DOHH2 (cell line): ENCODE results near the gene MYBPC3.

Experiments
- H3F3A ChIP-seq: fragments of 200-600 bp; sonication (generic), shearing (Covaris generic); 2 replicates; pipeline ENCODE4 v1.6.0; 2016; ENCODE audit warnings: antibody characterized with exemption, mild to moderate bottlenecking; ENCODE audit not compliant: control insufficient read depth, insufficient read depth
- H3K27ac ChIP-seq: fragments of 200-600 bp; sonication (generic); 2 replicates; pipeline ENCODE4 v1.5.1; 2014; ENCODE audit warnings: low read depth, mild to moderate bottlenecking, low read length, moderate library complexity
- H3K27me3 ChIP-seq: fragments of 200-600 bp; sonication (generic); 2 replicates; pipeline ENCODE4 v1.6.1; 2014; ENCODE audit warnings: mild to moderate bottlenecking, low read length, mixed read lengths; ENCODE audit not compliant: control insufficient read depth
- H3K36me3 ChIP-seq: fragments of 200-600 bp; sonication (generic); 2 replicates; pipeline ENCODE4 v1.6.1; 2014; ENCODE audit warnings: mild to moderate bottlenecking, low read length, moderate library complexity, mixed read lengths; ENCODE audit not compliant: control insufficient read depth
- H3K4me1 ChIP-seq: fragments of 200-600 bp; sonication (generic); 2 replicates; pipeline ENCODE4 v1.6.1; 2014; ENCODE audit warnings: mild to moderate bottlenecking, low read length, mixed read lengths; ENCODE audit not compliant: control insufficient read depth
- H3K4me2 ChIP-seq: fragments of 200-600 bp; sonication (generic); 2 replicates; pipeline ENCODE4 v1.6.0; 2014; ENCODE audit warnings: mild to moderate bottlenecking, low read length, moderate library complexity
- H3K4me3 ChIP-seq: fragments of 200-600 bp; sonication (generic); 2 replicates; pipeline ENCODE4 v1.5.1; 2014; ENCODE audit warnings: mild to moderate bottlenecking, low read length, mixed read lengths
- H3K79me2 ChIP-seq: fragments of 200-600 bp; sonication (generic); 2 replicates; pipeline ENCODE4 v1.6.1; 2014; ENCODE audit warnings: mild to moderate bottlenecking, low read length, mixed read lengths; ENCODE audit not compliant: control insufficient read depth
- H3K9me2 ChIP-seq: fragments of 200-600 bp; sonication (generic); replicated peaks from 2 replicates; pipeline ENCODE4 v1.6.1; 2014; ENCODE audit warnings: mild to moderate bottlenecking, low read length, mixed read lengths; ENCODE audit not compliant: control insufficient read depth
- H3K9me3 ChIP-seq: fragments of 200-600 bp; sonication (generic); 2 replicates; pipeline ENCODE4 v1.6.1; 2014; ENCODE audit warnings: antibody characterized with exemption, low read length, mixed read lengths; ENCODE audit not compliant: control insufficient read depth, insufficient read depth
- H4K20me1 ChIP-seq: fragments of 200-600 bp; sonication (generic); 2 replicates; pipeline ENCODE4 v1.6.0; 2014; ENCODE audit warnings: low read depth, mild to moderate bottlenecking, antibody characterized with exemption, low read length, moderate library complexity; ENCODE audit not compliant: control insufficient read depth, insufficient read depth
- CTCF ChIP-seq: fragments of 200-600 bp; sonication (generic); IDR thresholded peaks from one replicate; pipeline ENCODE4 v1.5.1; 2014; ENCODE audit warnings: antibody characterized with exemption, mild to moderate bottlenecking, low read depth, low read length; ENCODE audit not compliant: poor library complexity, severe bottlenecking
- EZH2phosphoT487 ChIP-seq: fragments of 200-600 bp; sonication (generic); IDR thresholded peaks from 2 replicates; pipeline ENCODE4 v1.6.1; 2017; ENCODE audit warnings: borderline replicate concordance, mild to moderate bottlenecking, antibody characterized with exemption, low read length, moderate library complexity, mixed read lengths

The MYBPC3 gene

DNA sequence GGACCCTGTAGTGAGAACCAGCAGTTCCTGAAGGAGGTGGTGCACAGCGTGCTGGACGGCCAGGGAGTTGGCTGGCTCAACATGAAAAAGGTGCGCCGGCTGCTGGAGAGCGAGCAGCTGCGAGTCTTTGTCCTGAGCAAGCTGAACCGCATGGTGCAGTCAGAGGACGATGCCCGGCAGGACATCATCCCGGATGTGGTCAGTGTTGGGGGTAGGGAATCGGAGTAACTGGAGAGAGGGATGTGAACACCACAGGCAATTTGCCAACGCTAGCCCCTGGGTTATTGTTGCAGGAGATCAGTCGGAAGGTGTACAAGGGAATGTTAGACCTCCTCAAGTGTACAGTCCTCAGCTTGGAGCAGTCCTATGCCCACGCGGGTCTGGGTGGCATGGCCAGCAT is 62.6 kb downstream of the MYBPC3 start:
- TF ChIP-seq CTCF = no peak
- no peak for TF ChIP-seq EZH2phosphoT487
- Histone ChIP-seq H4K20me1 (no peaks in the 10 kb centered on the region), H3K4me2 (no peak overlapping the region), H3K36me3 (peaks cover 82% of the 10 kb centered on the region), H3K4me3 (no peak overlapping the region), H3K27me3 (no peaks in the 10 kb centered on the region), H3K27ac (no peak overlapping the region), H3K4me1 (no peaks in the 10 kb centered on the region), H3K9me2 (no peaks in the 10 kb centered on the region), H3F3A (no peaks in the 10 kb centered on the region), H3K79me2 (no peaks in the 10 kb centered on the region), H3K9me3 (no peaks in the 10 kb centered on the region)

DNA sequence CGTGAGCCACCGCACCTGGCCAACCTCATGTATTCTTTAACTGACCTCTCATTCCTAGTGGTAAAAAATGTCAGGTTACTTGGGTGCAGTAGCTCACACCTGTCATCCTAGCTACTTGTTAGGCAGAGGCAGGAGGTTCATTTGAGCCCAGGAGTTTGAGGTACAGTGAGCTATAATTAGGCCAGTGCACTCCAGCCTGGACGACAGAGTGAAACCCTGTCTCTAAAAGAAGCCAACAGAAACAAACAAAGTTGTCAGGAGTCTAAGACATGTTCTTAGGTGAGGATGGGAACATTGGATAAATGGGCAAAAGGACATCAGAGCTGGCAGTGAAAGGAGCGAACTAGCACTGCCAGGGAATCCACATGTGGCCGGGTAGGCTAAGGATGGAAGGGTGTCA is 64.4 kb downstream of the MYBPC3 start:
- Histone ChIP-seq H4K20me1 (no peaks in the 10 kb centered on the region), H3K9me3 (no peaks in the 10 kb centered on the region), H3K9me2 (no peaks in the 10 kb centered on the region), H3K36me3 (peaks cover 87% of the 10 kb centered on the region), H3K4me1 (no peaks in the 10 kb centered on the region), H3F3A (no peaks in the 10 kb centered on the region), H3K4me2 (no peak overlapping the region), H3K27ac (no peak overlapping the region), H3K79me2 (no peaks in the 10 kb centered on the region), H3K4me3 (no peak overlapping the region), H3K27me3 (no peaks in the 10 kb centered on the region)
- TF ChIP-seq EZH2phosphoT487 = no peak
- TF ChIP-seq CTCF = no peak

- TF ChIP-seq CTCF (no peak), EZH2phosphoT487 (no peak)
- no peak overlapping the region for H3K27ac ChIP-seq
- no peaks in the 10 kb centered on the region for H3K9me3 ChIP-seq
- H3K36me3 ChIP-seq = peaks cover 81% of the 10 kb centered on the region
- H3K4me3 ChIP-seq = no peak overlapping the region
- no peak overlapping the region for H3K4me2 ChIP-seq
- no peaks in the 10 kb centered on the region for H4K20me1 ChIP-seq
- no peaks in the 10 kb centered on the region for H3F3A ChIP-seq
- no peaks in the 10 kb centered on the region for H3K9me2 ChIP-seq
- no peaks in the 10 kb centered on the region for H3K4me1 ChIP-seq
- H3K79me2 ChIP-seq = no peaks in the 10 kb centered on the region
- H3K27me3 ChIP-seq = no peaks in the 10 kb centered on the region
These were observed 66.3 kb downstream of the MYBPC3 start for GRCh38 chr11:47285969-47286770.
